HG02943 (cell line): ENCODE results near the gene HP1BP3.
"Not testable (repeated sequence)": the region's sequence is repeated elsewhere in the genome, so short reads cannot be mapped to it uniquely, and the experiment has no call there.

Experiments
- ATAC-seq: cut with Tn5 transposase; IDR thresholded peaks from one replicate; pipeline ENCODE4 v1.9.1; 2021; ENCODE audit warnings: mild to moderate bottlenecking, low read depth, moderate library complexity; ENCODE audit not compliant: unreplicated experiment

Gene HP1BP3

DNA sequence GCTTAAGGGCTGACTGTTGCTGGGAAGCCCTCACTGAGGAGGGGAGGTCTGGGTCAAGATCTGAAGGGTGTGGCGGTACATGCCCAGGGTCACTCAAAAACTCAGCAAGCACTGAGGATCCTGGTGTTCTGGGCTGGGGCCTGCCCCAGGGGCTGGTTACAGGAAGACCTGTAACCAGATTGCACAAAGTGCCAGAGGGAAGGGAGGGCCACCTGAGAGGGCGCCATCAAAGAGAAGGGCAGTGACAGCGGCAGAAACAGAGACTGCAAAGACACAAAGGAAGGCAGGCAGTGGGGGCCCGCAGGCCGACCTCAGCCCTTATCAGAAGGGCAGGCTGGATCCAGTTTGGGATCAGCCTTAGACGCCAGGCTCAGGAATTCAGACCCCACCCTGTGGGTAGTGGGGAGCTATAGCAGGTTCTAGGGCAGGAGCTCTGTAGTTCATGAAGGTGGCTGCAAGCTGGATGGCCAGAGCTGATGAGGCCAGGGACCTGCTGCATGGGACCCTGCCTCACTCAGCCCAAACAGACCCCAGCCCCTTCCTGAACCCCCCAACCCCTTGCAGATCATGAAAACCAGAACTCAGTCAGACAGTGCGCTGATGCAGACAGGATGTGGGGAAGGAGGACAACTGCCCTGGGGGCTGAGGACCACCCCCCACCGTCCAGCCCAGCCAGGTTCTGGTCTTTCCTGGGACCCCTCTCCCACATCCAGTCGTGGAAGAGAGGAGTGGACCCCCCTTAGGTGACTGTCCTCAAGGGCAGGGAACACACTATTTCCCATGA lies 58.5 kb downstream of the HP1BP3 start:
- no peak for ATAC-seq

DNA sequence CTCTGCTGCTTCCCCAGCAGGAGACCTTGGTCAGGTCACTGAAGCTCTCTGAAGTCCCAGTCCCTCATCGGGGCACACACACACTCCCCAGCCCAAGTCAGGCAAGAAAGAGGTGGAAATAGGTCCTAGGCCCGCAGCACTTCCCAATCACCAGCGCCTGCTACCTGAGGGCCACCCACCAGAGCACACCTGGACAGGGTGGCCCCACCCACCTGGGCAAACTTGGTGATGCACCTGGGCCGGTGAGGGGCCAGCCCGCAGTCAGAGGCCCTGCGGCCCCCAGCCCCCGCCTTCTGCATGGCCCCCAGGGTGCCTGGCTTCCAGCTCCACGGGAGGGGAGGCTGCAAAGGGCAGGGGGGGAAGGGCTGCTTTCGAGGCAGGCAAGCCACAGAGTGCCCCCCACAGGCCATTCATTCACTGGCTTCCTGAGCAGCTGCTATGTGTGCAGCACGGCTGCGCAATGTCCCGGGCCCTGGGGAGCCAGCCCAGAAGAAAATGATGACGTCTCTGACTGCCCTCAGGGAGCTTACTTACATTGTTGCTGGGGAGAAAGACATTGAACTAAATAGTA lies 59.3 kb downstream of the HP1BP3 start:
- ATAC-seq: no peak

DNA sequence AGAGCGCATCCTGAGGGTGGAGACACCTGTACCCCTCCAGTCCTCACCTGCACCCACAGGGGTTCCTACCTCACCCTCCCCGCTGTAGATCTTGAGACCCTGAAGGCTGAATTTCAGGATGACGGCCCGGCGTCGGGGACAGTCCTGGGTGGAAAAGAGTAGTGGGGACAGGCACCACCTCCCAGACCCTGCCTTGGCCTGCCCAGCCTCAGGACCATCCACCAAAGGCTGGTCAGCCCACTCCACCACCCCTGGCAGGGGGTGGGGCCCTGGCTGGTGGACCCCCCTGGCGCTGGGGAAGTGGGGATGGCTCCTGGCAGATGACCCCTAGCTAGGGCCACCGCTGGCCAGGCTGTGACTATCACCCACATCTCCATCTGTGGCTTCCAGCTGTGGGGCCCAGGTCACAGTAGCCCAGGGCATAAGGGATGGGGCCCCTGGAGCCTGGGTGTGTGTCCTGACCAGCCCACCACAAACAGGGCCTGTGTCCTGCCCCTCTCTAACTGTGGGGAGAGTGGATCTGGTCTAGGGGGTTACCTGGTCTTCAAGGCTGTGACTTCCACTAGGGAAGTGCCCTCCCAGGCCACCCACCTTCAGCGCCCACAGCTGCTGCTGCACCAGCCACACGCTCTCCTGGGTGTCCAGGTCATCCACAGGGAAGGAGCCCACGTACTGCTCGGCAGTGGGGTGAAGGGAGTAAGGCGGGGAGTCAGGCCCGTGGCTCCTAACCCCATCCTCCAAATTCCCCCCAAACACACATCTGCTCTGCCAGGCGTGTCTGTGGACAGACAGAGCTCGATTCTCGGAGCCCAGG lies 60.0 kb downstream of the HP1BP3 start:
- ATAC-seq: no peak

DNA sequence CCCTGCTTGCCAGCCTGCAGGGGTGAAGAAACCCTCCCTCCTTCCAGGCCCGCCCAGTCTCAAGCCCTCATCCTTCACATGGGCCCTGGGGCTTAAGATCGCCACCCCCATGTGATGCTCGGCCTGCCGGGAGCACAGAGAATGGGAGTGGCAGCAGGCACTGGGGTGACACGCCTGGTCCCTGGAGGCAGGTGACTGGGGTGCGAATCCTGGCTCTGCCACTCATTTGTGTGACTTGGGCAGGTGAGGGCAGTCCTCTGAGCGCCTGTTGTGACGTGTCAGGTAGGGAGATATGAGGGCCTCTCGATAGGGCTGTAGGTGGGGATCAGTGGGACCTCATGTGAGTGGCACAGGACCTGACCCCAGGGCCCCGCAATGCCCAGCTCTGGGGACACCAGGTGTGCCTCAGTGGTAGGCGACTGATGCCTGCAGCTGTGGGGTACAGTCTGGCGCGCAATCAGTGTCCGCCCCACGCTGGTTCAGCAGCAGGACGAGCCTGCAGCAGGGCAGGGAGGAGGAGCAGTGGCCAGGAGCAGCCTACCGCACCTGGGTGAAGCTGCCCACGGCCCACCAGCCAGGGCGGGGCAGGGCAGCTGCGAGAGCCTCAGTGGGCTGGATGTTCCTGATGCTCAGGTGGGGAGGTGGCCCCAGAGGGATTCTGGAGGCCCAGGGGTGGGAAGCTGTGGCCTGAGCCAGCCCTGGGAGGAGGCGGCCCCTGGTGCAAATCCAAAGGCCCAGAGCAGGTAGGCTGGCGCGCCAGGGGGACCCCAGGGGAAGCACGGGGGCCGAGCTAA lies 60.8 kb downstream of the HP1BP3 start:
- no peak for ATAC-seq

DNA sequence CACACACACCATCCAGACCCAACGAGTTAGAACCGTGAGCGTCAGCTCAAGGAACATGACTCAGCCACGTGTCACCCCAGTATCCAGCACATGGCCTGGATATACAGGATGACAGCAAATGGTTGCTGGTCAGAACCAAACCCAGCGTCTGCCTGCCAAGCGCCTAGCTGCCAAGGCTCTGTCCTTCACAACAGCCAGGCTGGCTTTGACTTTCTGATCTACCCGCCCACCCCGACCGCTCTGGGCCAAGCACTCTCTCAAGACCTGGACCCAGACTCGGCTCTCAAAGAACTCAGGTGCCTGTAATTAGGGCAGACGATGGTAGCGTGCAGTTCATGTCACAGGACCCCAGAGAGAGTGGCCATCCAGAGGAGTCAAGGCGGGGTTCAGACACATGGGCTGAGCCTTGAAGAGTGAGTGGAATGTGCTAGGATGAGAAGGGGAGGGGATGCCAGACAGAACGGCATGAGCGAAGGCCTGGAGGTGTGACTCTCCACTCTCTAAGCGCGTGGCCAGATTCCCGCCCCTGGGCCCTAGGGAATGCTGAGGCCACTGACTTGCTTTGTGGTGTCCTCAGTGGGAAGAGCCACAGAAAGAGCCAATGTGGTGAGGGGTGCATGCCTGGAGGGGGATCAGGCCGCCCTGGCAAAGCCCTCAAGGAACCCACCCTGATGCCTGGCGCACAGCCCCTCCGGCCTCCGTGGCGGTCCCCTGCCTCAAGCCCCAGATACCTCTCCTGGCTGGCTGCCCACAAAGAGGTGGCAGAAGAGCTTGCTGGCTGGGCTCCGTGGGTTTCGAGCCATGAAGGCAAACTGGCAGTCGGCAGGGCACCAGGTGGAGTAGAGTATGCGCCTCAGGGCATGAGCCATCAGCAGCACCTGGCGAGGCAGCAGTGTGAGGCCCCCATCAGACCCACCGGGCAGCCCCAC lies 61.7 kb downstream of the HP1BP3 start:
- ATAC-seq: no peak

DNA sequence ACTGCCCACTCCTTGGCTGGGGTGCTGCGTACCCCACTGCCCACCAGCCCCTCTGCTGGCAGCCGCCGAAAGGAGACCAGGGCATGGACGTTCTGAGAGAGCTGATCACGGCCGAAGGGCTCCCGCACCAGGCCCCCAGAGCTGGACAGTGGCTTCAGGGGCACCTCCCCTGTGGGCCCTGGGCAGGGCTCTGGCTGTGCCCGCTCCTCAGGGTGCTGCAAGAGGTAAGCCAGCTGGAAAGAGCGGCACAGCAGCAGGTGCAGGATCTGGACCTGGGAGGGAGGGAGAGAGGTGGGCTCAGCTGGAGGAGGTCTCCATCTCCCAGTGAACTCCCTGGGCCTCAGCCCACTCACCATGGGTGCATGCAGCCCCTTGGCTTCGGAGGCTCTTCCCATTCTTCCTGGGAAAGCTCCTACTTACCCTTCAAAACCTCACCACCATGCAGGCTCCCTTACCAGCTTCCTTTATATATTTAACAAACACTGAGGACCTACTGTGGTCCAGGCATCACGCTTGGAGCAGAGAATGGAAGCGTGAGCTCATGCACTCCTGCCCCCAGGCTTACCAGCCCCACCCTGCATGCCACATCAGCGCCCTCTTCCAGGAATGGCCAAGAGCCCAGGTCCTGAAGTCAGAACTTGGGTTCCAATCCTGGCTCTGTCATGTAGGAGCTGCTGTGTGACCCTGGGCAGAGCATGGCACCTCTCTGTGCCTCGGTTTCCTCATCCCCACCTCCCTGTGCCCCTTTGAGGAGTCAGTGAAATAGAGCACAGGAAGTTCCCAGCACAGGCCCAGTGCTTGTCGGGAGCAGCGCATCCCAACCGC lies 62.5 kb downstream of the HP1BP3 start:
- no peak for ATAC-seq

DNA sequence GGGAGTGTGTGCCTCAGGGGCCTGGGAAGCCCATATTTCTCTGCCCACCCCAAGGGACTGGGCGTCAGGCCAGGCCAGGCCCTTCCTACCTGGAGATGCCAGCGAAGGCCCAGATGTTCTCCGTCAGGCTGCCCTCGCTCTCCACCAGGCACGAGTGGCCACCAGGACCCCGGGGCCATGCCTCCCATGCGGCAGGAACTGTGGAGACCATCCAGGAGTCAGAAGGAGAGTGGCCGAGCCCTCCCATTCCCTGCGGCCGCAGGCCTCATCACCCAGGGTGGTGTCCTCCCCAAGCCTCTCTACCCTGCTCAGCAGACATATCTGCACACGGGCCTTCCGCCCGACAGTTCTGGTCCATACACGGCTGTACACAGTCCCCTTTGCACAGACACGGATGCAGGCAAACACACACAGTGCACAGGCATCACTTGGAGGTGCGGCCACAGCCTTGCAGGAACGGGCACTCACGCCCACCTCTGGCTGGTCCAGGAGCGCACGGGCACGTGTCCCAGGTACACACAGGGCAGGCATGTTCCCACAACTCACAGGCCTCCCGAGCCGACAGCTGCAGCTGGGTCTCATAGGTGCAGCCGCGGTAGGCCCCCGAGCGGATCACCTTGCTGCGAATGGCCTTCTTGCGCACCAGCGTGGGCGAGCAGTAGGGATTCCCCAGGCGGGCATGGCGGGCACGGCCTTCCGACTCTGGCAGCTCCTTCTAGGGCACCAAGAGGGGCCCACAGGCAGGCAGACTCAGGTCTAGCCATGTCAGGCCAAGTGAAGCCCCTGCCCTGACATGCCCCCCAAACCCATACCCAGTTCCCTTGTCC lies 63.4 kb downstream of the HP1BP3 start:
- no peak for ATAC-seq

DNA sequence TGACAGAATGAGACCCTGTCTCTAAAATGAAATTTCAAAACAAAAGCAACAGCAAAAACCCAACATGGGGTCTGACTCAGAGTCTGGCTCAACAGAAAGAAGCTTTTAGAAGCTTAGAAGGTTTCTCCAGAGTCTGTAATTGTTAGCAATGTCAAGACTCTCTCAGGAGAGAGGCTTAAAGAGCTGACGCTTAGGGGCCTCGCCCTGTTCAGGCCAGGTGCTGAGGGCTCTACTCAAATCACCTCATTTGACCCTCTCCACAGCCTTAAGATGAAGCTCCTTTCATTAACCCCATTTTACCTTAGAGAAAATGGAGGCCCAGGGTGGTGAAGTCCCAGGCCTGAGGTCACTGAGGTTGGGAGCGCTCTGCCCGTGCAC lies 64.0 kb downstream of the HP1BP3 start:
- no peak for ATAC-seq

DNA sequence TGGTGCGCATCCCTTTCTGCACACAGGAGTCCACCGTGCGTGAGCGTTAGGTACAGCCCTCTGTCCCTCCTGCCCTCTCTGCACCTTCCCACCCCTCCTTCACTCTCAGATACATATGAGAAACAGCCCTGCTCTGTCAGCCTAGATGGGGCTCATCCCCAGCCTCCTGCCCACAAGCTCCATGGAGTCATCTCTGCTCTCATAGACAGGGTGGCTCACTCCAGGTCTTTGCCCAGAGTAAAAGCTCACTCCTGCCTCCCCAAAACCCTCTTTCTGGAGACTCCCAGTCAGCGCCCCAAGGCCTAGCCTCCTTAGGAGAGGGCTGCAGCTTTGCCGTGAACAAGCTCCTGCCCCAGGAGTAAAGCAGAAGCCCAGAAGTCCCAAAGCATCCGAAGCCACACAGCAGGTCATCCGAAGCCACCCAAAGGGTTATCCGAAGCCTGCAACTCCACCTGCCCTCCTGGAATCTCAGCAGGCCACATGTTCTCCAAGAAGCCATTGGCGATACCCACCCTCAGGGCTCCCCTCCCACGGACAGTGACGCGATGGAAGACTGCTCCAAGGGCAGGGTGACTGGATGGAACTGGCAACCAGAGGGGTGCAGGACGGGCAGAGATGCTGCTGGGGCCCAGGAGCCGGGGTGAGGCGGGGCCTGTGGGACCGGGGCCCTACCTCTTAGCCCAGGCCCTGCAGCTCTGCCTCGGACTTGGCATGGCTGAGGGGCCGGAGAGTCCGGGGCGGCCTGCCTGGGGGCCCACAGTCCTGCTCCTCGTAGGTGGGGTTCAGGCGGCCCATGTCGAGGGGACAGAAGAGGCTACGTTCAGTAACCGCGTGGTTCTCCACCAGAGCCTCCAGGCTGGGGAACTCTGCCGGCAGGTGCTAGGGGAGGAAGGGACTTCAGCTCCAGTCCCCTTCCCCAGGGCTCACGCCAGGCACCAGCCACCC lies 65.7 kb downstream of the HP1BP3 start:
- no peak for ATAC-seq

DNA sequence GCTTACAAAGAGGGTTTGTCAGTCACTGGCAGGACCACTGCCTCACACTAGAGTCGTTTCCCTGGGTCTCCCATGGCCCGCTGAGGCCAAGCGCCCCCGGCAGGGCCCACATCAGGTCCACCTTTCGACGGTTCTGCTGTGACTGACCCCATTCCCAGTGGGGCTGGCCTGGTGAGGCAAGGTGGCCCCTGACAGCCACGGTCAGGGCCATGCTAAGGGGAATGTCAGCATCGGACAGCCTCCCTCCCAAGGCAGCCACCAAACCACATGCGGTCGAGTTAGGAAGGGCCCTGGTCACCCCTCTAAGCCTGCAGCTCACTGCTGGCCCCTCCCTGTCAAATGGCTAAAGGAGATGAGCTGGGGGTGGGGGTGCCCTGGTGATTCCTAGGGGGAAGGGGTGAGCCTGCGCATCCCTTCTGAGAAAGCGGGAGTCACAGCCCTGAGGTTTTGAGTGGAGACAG lies 66.4 kb downstream of the HP1BP3 start:
- no peak for ATAC-seq

DNA sequence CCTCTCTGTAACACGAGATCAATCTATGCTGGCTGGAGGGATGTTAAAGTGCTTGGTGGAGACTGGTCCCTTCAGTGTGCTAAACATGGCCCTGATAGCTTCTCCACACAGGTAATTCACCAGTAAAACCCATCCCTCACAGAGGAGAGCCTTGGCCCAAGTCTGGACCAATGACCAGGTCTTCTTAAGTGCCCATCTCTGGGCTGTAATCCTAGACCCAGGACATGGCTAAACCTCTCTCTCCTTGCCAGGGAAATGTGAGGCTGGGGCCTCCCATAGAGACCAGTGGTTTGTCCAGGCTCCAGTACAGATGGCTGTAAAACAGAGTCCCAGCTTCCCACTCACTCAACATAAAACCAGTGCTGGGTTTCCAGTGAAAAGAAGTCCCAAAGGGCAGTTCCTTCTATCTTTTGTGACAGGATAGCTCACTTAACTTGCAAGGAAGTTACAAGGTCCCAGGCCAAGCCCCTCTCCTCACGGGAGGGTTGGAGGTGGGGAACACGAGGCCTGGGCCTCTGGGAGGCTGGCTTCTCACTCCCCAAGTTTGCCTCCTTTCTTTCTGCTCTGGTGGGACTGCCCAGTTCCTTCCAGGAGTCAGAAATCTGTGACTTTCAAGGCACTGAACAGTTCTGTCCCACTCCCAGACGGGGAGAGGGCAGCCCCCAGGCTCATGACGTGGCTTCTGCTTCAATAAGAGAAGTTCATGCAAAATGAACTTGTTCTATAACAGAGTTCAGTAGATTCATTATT lies 67.1 kb downstream of the HP1BP3 start:
- no peak for ATAC-seq

DNA sequence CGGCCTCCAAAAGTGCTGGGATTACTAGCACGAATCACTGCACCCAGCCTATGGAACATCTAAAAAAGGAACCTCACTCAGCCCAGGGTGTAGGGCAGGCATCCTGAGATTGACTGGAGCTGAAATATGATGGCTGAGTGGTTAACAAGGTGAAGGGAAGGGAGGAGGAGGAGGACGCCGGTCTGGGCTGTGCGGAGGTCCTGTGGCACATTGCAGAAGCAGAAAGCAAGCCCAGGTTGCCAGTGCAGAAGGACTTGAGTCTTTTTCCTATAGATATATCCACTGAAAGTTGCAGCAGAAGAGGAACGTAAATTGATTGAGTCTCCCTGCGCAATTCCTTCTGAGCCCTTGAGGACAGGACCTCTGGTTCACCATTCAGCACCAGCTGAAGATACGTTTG lies 67.8 kb downstream of the HP1BP3 start:
- no peak for ATAC-seq

DNA sequence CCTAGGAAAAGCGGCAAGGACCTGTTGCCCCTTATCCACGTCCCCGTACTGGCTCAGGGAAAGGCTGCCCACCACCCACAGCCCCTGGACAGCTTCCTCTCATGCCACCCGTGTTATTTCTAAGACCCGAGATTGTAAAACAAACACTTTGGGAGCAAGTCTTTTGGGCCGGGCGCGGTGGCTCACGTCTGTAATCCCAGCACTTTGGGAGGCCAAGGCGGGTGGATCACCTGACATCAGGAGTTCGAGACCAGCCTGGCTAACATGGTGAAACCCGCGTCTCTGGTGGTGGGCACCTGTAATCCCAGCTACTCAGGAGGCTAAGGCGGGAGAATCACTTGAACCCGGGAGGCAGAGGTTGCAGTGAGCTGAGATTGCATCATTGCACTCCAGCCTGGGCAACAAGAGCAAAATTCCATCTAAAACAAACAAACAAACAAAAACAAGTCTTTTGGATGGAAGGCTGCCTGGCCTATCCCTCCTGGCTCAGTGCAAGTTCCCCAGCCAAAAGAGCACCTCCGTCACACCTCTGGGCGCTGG lies 68.7 kb downstream of the HP1BP3 start:
- ATAC-seq: not testable (repeated sequence)

DNA sequence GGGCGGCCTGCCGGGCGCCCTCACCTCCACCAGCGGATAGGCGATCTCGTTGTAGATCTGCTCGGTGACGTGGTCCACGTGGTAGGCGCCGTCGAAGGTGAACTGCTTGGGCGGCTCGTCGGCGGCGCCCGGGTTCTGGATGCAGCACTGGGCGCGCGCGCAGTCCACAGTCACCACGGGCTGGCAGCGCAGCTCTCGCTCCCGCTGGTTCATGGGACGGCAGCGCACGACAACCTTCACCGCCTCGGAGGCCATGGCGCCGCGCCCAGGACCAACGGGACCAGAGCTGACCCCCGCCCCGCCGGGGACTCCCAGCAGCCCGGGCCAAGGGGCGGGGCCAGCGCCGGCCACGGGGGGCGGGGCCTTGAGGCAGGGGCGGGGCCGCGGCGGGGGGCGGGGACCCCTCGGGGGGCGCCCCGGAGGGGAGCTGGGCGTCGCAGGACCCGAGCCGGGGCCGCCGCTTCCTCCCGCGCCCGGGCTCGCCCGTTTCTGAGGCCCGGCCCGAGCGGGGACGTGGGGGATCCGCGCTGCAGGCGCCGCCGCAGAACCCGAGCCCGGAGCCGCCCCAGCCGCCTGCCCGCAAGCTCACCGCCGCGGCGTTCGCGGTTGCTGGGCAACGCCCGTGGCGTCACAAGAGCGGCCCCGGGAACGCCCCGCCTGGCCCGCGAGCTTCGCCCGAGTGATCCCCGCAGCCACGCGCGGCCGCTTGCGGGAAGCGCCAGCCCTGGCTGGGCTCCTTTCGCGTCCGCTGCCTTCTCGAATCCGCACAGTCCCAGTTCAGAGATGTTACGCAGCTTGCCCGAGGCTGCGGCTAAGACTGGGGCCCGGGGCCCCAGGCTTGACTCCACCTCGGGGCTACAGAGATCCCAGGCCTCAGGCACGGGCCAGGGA lies 69.4 kb downstream of the HP1BP3 start, which contains the start of gene KIF17:
Gene KIF17 (minus strand): TSS at position 556 of the 891 bp plus-strand sequence. CDS start 301 bp downstream, at position 255.
- no peak for ATAC-seq

DNA sequence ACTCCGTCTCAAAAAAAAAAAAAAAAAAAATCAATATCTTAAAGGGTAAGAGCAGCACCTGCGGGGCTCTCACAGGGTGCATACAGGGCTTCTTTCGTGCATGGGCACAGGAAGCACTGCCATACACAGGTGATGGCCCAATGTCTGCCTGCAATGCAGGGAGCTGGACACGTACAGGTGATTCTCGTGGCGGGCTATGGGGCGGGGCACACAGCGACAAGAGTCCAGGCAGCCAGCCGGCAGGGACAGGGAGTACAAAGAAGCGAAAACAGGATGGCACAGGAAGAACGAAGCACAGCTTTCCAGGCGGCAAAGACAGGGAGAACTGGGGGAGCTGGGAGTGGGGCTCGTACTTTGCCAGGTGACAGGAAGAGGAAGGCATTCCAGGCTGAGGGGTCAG lies 70.9 kb downstream of the HP1BP3 start:
- ATAC-seq: no peak
